Neural progenitor cell (in vitro differentiated cells): Measurements from ENCODE around the gene NUDT1. TPM values are rescaled to one million over a fixed set of nuclear protein-coding genes. Genes with fewer than 3 reads are reported as not detected.

Source experiments
- DNase-seq: peaks from one replicate; pipeline ENCODE4 v3.0.0-alpha.2; 2016; ENCODE audit warnings: low spot score
- H2AFZ ChIP-seq: fragments of 200-600 bp; sonication (generic); replicated peaks from 2 replicates; pipeline ENCODE4 v1.6.1; 2016; ENCODE audit warnings: antibody characterized with exemption
- H3F3A ChIP-seq: fragments of 200-600 bp; sonication (generic); 2 replicates; pipeline ENCODE4 v1.6.1; 2016; ENCODE audit warnings: antibody characterized with exemption, low read depth
- H3K27ac ChIP-seq: fragments of 200-600 bp; sonication (generic); 2 replicates; pipeline ENCODE4 v1.5.1; 2016; ENCODE audit warnings: mild to moderate bottlenecking
- H3K27me3 ChIP-seq: fragments of 200-600 bp; sonication (generic); 2 replicates; pipeline ENCODE4 v1.6.1; 2016; ENCODE audit warnings: mild to moderate bottlenecking, moderate library complexity
- H3K36me3 ChIP-seq: fragments of 200-600 bp; sonication (generic); 2 replicates; pipeline ENCODE4 v1.5.1; 2016
- H3K4me1 ChIP-seq: fragments of 200-600 bp; sonication (generic); 2 replicates; pipeline ENCODE4 v1.6.1; 2016; ENCODE audit warnings: mixed run types
- H3K4me2 ChIP-seq: fragments of 200-600 bp; sonication (generic); 2 replicates; pipeline ENCODE4 v1.6.1; 2016
- H3K4me3 ChIP-seq: fragments of 200-600 bp; sonication (generic); 2 replicates; pipeline ENCODE4 v1.5.1; 2016
- H3K79me2 ChIP-seq: fragments of 200-600 bp; sonication (generic); 2 replicates; pipeline ENCODE4 v1.6.1; 2016; ENCODE audit warnings: low read depth
- H3K9ac ChIP-seq: fragments of 200-600 bp; sonication (generic); 2 replicates; pipeline ENCODE4 v1.6.1; 2016
- H3K9me3 ChIP-seq: fragments of 200-600 bp; sonication (generic); 2 replicates; pipeline ENCODE4 v1.5.1; 2016; ENCODE audit warnings: low read depth
- H4K20me1 ChIP-seq: fragments of 200-600 bp; sonication (generic); 2 replicates; pipeline ENCODE4 v1.6.1; 2016; ENCODE audit warnings: low read depth
- H3K27ac Mint-ChIP-seq: 3 replicates; pipeline ENCODE4 v1.8.0; 2021; ENCODE audit warnings: mixed read lengths
- H3K27me3 Mint-ChIP-seq: 2 replicates; pipeline ENCODE4 v1.8.0; 2022; ENCODE audit warnings: low read depth, mild to moderate bottlenecking, inconsistent platforms, moderate library complexity, mixed read lengths; ENCODE audit not compliant: insufficient read depth
- H3K36me3 Mint-ChIP-seq: 3 replicates; pipeline ENCODE4 v1.8.0; 2021; ENCODE audit warnings: mixed read lengths
- H3K4me1 Mint-ChIP-seq: 3 replicates; pipeline ENCODE4 v1.8.0; 2021; ENCODE audit warnings: mixed read lengths
- H3K4me3 Mint-ChIP-seq: 3 replicates; pipeline ENCODE4 v1.8.0; 2021; ENCODE audit warnings: mild to moderate bottlenecking, moderate library complexity, mixed read lengths
- H3K9me3 Mint-ChIP-seq: 3 replicates; pipeline ENCODE4 v1.8.0; 2020; ENCODE audit warnings: mixed read lengths
- CTCF ChIP-seq: fragments of 200-600 bp; sonication (generic); IDR thresholded peaks from 2 replicates; pipeline ENCODE4 v1.5.1; 2017; ENCODE audit warnings: antibody characterized with exemption, mild to moderate bottlenecking
- EZH2 ChIP-seq: fragments of 200-600 bp; sonication (generic); IDR thresholded peaks from 2 replicates; pipeline ENCODE4 v1.6.1; 2017; ENCODE audit warnings: antibody characterized with exemption, mild to moderate bottlenecking, moderate library complexity
- EZH2phosphoT487 ChIP-seq: fragments of 200-600 bp; sonication (generic); IDR thresholded peaks from 2 replicates; pipeline ENCODE4 v1.6.1; 2017; ENCODE audit warnings: antibody characterized with exemption
- total RNA-seq: library from RNA; depleted of rRNA; stranded (reverse); fragments of >200 nt; gene quantifications from 2 replicates; pipeline ENCODE4 v1.2.3, GENCODE V29; 2015; ENCODE audit warnings: low replicate concordance

Gene NUDT1
- total RNA-seq, 1 donor from 2014 or later, result 29.6 TPM

GRCh38 chr7:2224491-2224928, 17.5 kb upstream of the NUDT1 start:
- Histone ChIP-seq H4K20me1 (peaks cover 28% of the 10 kb centered on the region), H3K4me2 (no peak overlapping the region), H3K27ac (no peak overlapping the region), H3K27me3 (no peaks in the 10 kb centered on the region), H3K9ac (no peak overlapping the region), H3K36me3 (no peaks in the 10 kb centered on the region), H3K4me1 (no peaks in the 10 kb centered on the region), H3K9me3 (no peaks in the 10 kb centered on the region), H3F3A (no peaks in the 10 kb centered on the region), H2AFZ (no peak overlapping the region), H3K4me3 (no peak overlapping the region), H3K79me2 (peaks cover 45% of the 10 kb centered on the region)
- H3K4me3 Mint-ChIP-seq, result no peak overlapping the region
- no peaks in the 10 kb centered on the region for H3K9me3 Mint-ChIP-seq
- no peak overlapping the region for H3K27ac Mint-ChIP-seq
- TF ChIP-seq EZH2, result no peak
- no peak for TF ChIP-seq CTCF
- TF ChIP-seq EZH2phosphoT487, result no peak
- no peaks in the 10 kb centered on the region for H3K4me1 Mint-ChIP-seq
- peaks cover 9% of the 10 kb centered on the region for H3K27me3 Mint-ChIP-seq
- H3K36me3 Mint-ChIP-seq, result peaks cover 21% of the 10 kb centered on the region
- no peak for DNase-seq

- no peaks in the 10 kb centered on the region for H3K36me3 ChIP-seq
Observed at GRCh38 chr7:2224934-2225333, 17.1 kb upstream of the NUDT1 start.

GRCh38 chr7:2225336-2225735, 16.7 kb upstream of the NUDT1 start:
- H3K4me2 ChIP-seq, result no peak overlapping the region
- peaks cover 7% of the 10 kb centered on the region for H3K27me3 Mint-ChIP-seq
- no peak overlapping the region for H2AFZ ChIP-seq
- no peaks in the 10 kb centered on the region for H3K9me3 ChIP-seq
- H4K20me1 ChIP-seq, result peaks cover 29% of the 10 kb centered on the region
- no peaks in the 10 kb centered on the region for H3K36me3 ChIP-seq
- no peaks in the 10 kb centered on the region for H3K4me1 ChIP-seq
- no peak overlapping the region for H3K4me3 Mint-ChIP-seq
- H3K9me3 Mint-ChIP-seq, result no peaks in the 10 kb centered on the region
- H3K36me3 Mint-ChIP-seq, result peaks cover 24% of the 10 kb centered on the region
- H3F3A ChIP-seq, result no peaks in the 10 kb centered on the region
- TF ChIP-seq CTCF (no peak), EZH2phosphoT487 (no peak), EZH2 (no peak)
- H3K4me3 ChIP-seq, result no peak overlapping the region
- H3K9ac ChIP-seq, result no peak overlapping the region
- no peak for DNase-seq
- H3K27ac Mint-ChIP-seq, result no peak overlapping the region
- H3K79me2 ChIP-seq, result peaks cover 53% of the 10 kb centered on the region
- peaks cover 2% of the 10 kb centered on the region for H3K4me1 Mint-ChIP-seq
- H3K27me3 ChIP-seq, result no peaks in the 10 kb centered on the region
- no peak overlapping the region for H3K27ac ChIP-seq

More at GRCh38 chr7:2224934-2225333, 17.1 kb upstream of the NUDT1 start:
- peaks cover 29% of the 10 kb centered on the region for H4K20me1 ChIP-seq
- H3K79me2 ChIP-seq, result peaks cover 49% of the 10 kb centered on the region
- TF ChIP-seq EZH2phosphoT487, result no peak
- TF ChIP-seq CTCF, result no peak
- no peak for TF ChIP-seq EZH2
- H2AFZ ChIP-seq, result no peak overlapping the region
- H3K4me1 ChIP-seq, result no peaks in the 10 kb centered on the region
- Mint-ChIP-seq H3K4me1 (no peaks in the 10 kb centered on the region), H3K9me3 (no peaks in the 10 kb centered on the region), H3K27me3 (peaks cover 8% of the 10 kb centered on the region), H3K4me3 (no peak overlapping the region), H3K27ac (no peak overlapping the region), H3K36me3 (peaks cover 22% of the 10 kb centered on the region)
- no peaks in the 10 kb centered on the region for H3F3A ChIP-seq
- no peaks in the 10 kb centered on the region for H3K27me3 ChIP-seq
- no peak overlapping the region for H3K4me3 ChIP-seq
- no peak overlapping the region for H3K27ac ChIP-seq
- no peak overlapping the region for H3K9ac ChIP-seq
- no peak overlapping the region for H3K4me2 ChIP-seq
- no peak for DNase-seq
- no peaks in the 10 kb centered on the region for H3K9me3 ChIP-seq
